Activated B cell treated with CpG ODN at 0.5 μM for 24 hours (primary cell): Measurements from ENCODE around the gene TRPT1. TPM values are rescaled to one million over a fixed set of nuclear protein-coding genes. Genes with fewer than 3 reads are reported as not detected.
"Not testable (repeated sequence)": the region's sequence is repeated elsewhere in the genome, so short reads cannot be mapped to it uniquely, and the experiment has no call there.

ENCODE experiments used
- ATAC-seq: fragments of 200-7000 bp; cut with Tn5 transposase; one replicate; pipeline ENCODE4 v1.10.0; 2021; ENCODE audit warnings: low read depth, mild to moderate bottlenecking, moderate library complexity
- CTCF ChIA-PET: fragments of 350-600 bp; sonication (Branson Sonifier 250); formaldehyde crosslinking; loops from one replicate; lab custom pipeline; 2021; ENCODE audit warnings: antibody characterized with exemption; lab: Charles Lee
- POLR2A ChIA-PET: fragments of 350-600 bp; sonication (Branson Sonifier 250); formaldehyde crosslinking; loops from one replicate; lab custom pipeline; 2021; ENCODE audit warnings: antibody characterized with exemption; lab: Charles Lee
- DNase-seq: peaks from one replicate; pipeline ENCODE4 v3.0.0; 2022
- H3K27ac Mint-ChIP-seq: one replicate; pipeline ENCODE4 v1.8.0; 2020; ENCODE audit warnings: mixed read lengths
- H3K27me3 Mint-ChIP-seq: one replicate; pipeline ENCODE4 v1.8.0; 2021; ENCODE audit warnings: mixed read lengths
- H3K36me3 Mint-ChIP-seq: one replicate; pipeline ENCODE4 v1.8.0; 2021; ENCODE audit warnings: low read depth, mixed read lengths
- H3K4me1 Mint-ChIP-seq: one replicate; pipeline ENCODE4 v1.8.0; 2021; ENCODE audit warnings: mixed read lengths
- H3K4me3 Mint-ChIP-seq: one replicate; pipeline ENCODE4 v1.8.0; 2020; ENCODE audit warnings: mild to moderate bottlenecking, mixed read lengths
- H3K9me3 Mint-ChIP-seq: one replicate; pipeline ENCODE4 v1.8.0; 2020; ENCODE audit warnings: mixed read lengths
- intact Hi-C: fragments of 100-400 bp; cut with micrococcal nuclease; formaldehyde crosslinking; loops from one replicate; pipeline ENCODE4 v1.15.1; 2024
- total RNA-seq: library from RNA; stranded (reverse); gene quantifications from 2 replicates; pipeline ENCODE4 v1.2.3, GENCODE V29; 2022
- TF ChIP-seq, protein P1 (sequence below): fragments of 200-600 bp; IDR thresholded peaks from one replicate; pipeline ENCODE4 v1.8.0; 2022; ENCODE audit warnings: antibody characterized with exemption, mild to moderate bottlenecking

The TRPT1 gene
- total RNA-seq, 1 donor from 2014 or later = 50.6 TPM

DNA sequence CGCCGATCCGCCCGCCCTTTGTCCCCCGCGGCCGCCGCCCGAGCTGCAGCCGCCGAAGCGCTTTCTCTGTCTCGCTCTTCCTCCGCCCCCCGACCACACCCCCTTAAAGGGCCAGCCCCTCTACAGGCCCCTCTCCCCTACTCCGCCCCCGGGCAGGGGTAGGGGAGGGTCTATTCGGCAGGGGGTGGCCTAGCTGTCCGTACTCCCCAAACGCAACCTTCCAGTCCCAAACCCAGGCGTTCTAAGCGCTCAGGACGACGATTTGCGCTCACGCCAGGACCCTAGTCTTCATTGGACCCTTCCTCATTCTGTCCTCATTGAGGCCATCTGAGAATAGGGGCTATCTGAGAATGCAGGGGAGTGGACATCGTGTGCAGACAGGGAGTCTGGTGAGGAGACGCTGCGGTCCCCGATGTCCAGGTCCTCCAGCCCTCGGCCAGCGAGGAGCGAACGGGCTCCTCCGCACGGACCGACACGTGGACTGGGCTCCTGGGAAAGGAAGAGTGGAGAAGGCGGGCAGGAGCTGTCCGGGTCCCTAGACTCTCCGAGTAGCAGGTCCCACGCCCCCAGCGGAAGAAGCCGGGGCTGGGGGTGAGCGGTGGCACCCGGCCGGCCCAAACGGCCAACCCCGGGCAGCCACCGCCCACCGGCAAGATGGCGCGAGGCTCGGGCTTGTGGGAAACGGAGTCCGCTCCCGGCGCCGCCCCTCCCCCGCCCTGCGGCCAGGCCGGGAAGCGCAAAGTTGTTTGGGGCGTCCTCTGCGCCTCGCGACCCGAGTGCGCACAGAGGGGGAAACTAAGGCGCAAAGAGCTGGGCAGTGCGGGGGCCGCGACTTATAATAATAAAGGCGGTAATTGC, 21.1 kb upstream of the TRPT1 start, which contains the start of gene PPP1R14B:
PPP1R14B (minus strand) TSS at position 73 of the 858 bp plus-strand sequence. CDS start 270 bp downstream, outside the sequence.
- DNase-seq (peak; percentile 78), ATAC-seq (peak; percentile 63)
- ChIA-PET POLR2A (interaction anchor here (0.6 to 8.7 kb wide), 11 partner anchors 17 to 88 kb away, joined by 3 to 127 read pairs (median 4); partner anchors contain the start of genes BAD, DNAJC4, ESRRA and FERMT3), CTCF (interaction anchor here (1.1 to 6.2 kb wide), 3 partner anchors 14 to 108 kb away, joined by 3 to 37 read pairs (median 6); partner anchors contain the start of gene FERMT3)
- TF ChIP-seq, protein P1, sequence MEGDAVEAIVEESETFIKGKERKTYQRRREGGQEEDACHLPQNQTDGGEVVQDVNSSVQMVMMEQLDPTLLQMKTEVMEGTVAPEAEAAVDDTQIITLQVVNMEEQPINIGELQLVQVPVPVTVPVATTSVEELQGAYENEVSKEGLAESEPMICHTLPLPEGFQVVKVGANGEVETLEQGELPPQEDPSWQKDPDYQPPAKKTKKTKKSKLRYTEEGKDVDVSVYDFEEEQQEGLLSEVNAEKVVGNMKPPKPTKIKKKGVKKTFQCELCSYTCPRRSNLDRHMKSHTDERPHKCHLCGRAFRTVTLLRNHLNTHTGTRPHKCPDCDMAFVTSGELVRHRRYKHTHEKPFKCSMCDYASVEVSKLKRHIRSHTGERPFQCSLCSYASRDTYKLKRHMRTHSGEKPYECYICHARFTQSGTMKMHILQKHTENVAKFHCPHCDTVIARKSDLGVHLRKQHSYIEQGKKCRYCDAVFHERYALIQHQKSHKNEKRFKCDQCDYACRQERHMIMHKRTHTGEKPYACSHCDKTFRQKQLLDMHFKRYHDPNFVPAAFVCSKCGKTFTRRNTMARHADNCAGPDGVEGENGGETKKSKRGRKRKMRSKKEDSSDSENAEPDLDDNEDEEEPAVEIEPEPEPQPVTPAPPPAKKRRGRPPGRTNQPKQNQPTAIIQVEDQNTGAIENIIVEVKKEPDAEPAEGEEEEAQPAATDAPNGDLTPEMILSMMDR = no peak
- Mint-ChIP-seq H3K27me3 (no peaks in the 10 kb centered on the region), H3K4me3 (peak within 1 kb of the TSS; percentile 90), H3K27ac (peak within 1 kb of the TSS; percentile 87), H3K36me3 (peaks cover 22% of the 10 kb centered on the region), H3K4me1 (peaks cover 43% of the 10 kb centered on the region), H3K9me3 (no peaks in the 10 kb centered on the region)
- intact Hi-C loops = loop anchor here (1.0 to 10.0 kb wide), 4 partner anchors 17 to 528 kb away; partner anchors contain the start of genes DNAJC4, ESRRA and SF1

DNA sequence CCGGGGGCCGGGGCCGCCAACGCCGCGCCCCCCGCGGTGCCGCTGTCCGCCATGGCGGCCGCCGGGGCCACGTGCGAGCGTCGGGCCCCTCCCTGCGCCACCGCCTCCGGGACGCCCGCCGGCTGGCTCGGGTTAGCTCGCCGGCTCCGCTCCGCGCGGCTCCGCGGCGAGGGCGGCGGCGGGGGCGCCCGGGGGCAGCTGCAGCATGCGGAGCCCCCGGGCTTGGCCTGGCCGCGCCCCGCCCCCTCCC, 20.6 kb upstream of the TRPT1 start:
- Mint-ChIP-seq H3K4me1 (peaks cover 39% of the 10 kb centered on the region), H3K27ac (peak overlapping the region; percentile 79), H3K4me3 (peak overlapping the region; percentile 85), H3K36me3 (peaks cover 22% of the 10 kb centered on the region)
- ATAC-seq = peak; percentile 7
- CTCF ChIA-PET = interaction anchor here (1.1 to 6.2 kb wide), 3 partner anchors 14 to 109 kb away, joined by 3 to 37 read pairs (median 6); partner anchors contain the start of gene FERMT3
- H3K9me3 Mint-ChIP-seq, H3K27me3 Mint-ChIP-seq, DNase-seq: not testable (repeated sequence)
- POLR2A ChIA-PET = interaction anchor here (0.9 to 8.7 kb wide), 11 partner anchors 16 to 89 kb away, joined by 3 to 127 read pairs (median 9); partner anchors contain the start of genes BAD, DNAJC4, ESRRA and FERMT3
- intact Hi-C loops = loop anchor here (1.0 to 10.0 kb wide), 4 partner anchors 16 to 528 kb away; partner anchors contain the start of genes DNAJC4, ESRRA and SF1

DNA sequence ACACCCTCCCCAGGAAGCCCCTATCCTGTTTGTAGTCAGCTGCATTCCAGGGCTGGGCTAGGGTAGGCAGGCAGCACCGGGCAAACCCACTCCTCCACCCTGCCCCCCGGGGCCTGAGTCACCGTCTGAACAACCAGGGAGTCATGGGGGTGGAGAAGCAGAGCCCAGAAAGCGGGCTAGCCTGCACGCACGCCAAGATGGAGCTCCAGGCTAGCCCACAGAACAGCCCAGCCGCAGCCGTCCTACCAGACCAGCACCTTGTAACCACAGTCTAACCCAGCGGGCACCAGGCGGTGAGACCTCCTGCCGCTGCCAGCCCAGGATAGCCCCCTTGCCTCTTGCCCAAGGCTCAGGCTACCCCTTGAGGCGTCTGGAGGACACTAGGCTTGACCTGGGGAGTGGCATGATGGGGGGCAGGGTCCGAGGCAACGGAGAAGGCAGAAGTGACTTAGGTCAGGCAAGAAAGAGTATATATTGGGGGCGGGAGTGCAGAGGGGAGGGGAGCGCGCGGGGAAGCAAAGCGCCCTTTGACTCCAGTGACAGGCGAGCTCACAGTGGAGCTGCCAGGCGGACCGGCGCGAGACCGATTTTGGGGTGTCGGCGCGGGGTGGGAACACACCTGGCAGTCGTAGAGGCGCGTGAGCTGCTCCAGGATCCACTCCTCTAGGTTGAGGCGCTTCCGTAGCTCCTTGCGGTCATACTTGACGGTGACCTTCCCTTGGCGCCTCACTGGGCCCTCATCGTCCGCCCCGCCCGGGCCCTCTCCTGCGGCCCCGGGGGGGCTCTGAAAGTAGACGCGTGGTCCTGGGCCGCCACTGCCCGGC, 20.0 kb upstream of the TRPT1 start:
- ChIA-PET POLR2A (interaction anchor here (0.6 to 8.7 kb wide), 23 partner anchors 11 to 1855 kb away, joined by 3 to 127 read pairs (median 4); partner anchors contain the start of genes BAD, DNAJC4, ESRRA and FERMT3), CTCF (interaction anchor here (0.8 to 6.2 kb wide), 6 partner anchors 13 to 109 kb away, joined by 3 to 37 read pairs (median 4); partner anchors contain the start of genes FERMT3 and PRDX5)
- Mint-ChIP-seq H3K9me3 (no peaks in the 10 kb centered on the region), H3K4me1 (peaks cover 40% of the 10 kb centered on the region), H3K27ac (peak overlapping the region; percentile 87), H3K36me3 (peaks cover 22% of the 10 kb centered on the region), H3K4me3 (peak overlapping the region; percentile 90), H3K27me3 (no peaks in the 10 kb centered on the region)
- TF ChIP-seq, protein P1 = no peak
- ATAC-seq = peak; percentile 3
- intact Hi-C loops = loop anchor here (1.0 to 10.0 kb wide), 5 partner anchors 16 to 529 kb away; partner anchors contain the start of genes DNAJC4, ESRRA and SF1
- peak; percentile 50 for DNase-seq

DNA sequence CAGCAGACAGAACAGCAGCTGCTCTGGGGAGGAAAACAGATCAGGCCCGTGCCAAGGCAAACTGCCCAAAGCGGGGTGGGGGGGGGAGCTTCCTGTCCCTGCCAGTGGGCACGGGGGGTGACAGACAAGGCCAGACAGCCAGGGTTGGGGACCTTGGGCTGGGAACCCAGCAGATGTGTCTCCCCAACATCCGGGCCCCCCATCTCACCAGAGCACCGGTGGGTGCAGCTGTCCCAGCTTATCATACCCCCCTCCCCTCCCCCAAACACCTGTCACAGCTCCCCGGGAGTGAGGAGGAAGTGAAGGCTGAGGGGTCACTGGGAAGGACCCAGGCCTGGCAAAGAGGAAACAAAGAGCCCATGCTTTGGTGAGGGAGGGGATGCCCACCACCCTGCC, 19.4 kb upstream of the TRPT1 start:
- Mint-ChIP-seq H3K4me1 (peaks cover 43% of the 10 kb centered on the region), H3K36me3 (peaks cover 26% of the 10 kb centered on the region), H3K4me3 (peak overlapping the region; percentile 90), H3K27ac (peak overlapping the region; percentile 87), H3K27me3 (no peaks in the 10 kb centered on the region), H3K9me3 (no peaks in the 10 kb centered on the region)
- TF ChIP-seq, protein P1 = no peak
- ChIA-PET CTCF (interaction anchor here (0.8 to 6.2 kb wide), 4 partner anchors 39 to 73 kb away, joined by 3 to 37 read pairs (median 4); partner anchors contain the start of genes FERMT3 and PRDX5), POLR2A (interaction anchor here (0.5 to 8.7 kb wide), 23 partner anchors 10 to 1856 kb away, joined by 3 to 127 read pairs (median 5); partner anchors contain the start of genes BAD, ESRRA, FERMT3 and NUDT22)
- ATAC-seq = no peak
- DNase-seq = no peak
- intact Hi-C loops = loop anchor here (1.0 to 10.0 kb wide), 2 partner anchors 97 to 529 kb away; partner anchors contain the start of gene SF1
